GM23338 (cell line): ENCODE measurements around the gene TMEM200C. TPM values are rescaled to one million over a fixed set of nuclear protein-coding genes. Genes with fewer than 3 reads are reported as not detected.

Experiments
- ATAC-seq: fragments of 200-7000 bp; cut with Tn5 transposase; 3 replicates; pipeline ENCODE4 v1.9.1; 2020
- DNase-seq: peaks from one replicate; pipeline ENCODE4 v3.0.0-alpha.2; 2015; ENCODE audit warnings: low spot score
- H2AFZ ChIP-seq: fragments of 200-600 bp; sonication (generic); 2 replicates; pipeline ENCODE4 v1.8.0; 2016; ENCODE audit warnings: antibody characterized with exemption, mild to moderate bottlenecking, moderate library complexity
- H3F3A ChIP-seq: fragments of 200-600 bp; sonication (generic); replicated peaks from 2 replicates; pipeline ENCODE4 v1.8.0; 2017; ENCODE audit warnings: antibody characterized with exemption, mixed run types, low read depth
- H3K27ac ChIP-seq: fragments of 200-600 bp; sonication (generic); 2 replicates; pipeline ENCODE4 v1.6.1; 2016; ENCODE audit warnings: low read depth
- H3K27me3 ChIP-seq: fragments of 200-600 bp; sonication (generic); 2 replicates; pipeline ENCODE4 v1.8.0; 2016; ENCODE audit warnings: mild to moderate bottlenecking, mixed run types, moderate library complexity; ENCODE audit not compliant: insufficient read depth
- H3K36me3 ChIP-seq: fragments of 200-600 bp; sonication (generic); 2 replicates; pipeline ENCODE4 v1.8.0; 2016; ENCODE audit warnings: mild to moderate bottlenecking; ENCODE audit not compliant: insufficient read depth
- H3K4me1 ChIP-seq: fragments of 200-600 bp; sonication (generic); 2 replicates; pipeline ENCODE4 v1.8.0; 2016; ENCODE audit warnings: mild to moderate bottlenecking, moderate library complexity; ENCODE audit not compliant: insufficient read depth
- H3K4me2 ChIP-seq: fragments of 200-600 bp; sonication (generic); 2 replicates; pipeline ENCODE4 v1.7.1; 2017; ENCODE audit warnings: mixed run types
- H3K4me3 ChIP-seq: fragments of 200-600 bp; sonication (generic); 2 replicates; pipeline ENCODE4 v1.6.1; 2016; ENCODE audit warnings: mixed run types
- H3K79me2 ChIP-seq: fragments of 200-600 bp; sonication (generic); replicated peaks from 2 replicates; pipeline ENCODE4 v1.8.0; 2017; ENCODE audit warnings: mild to moderate bottlenecking; ENCODE audit not compliant: insufficient read depth
- H3K9me2 ChIP-seq: fragments of 200-600 bp; sonication (generic); 2 replicates; pipeline ENCODE4 v1.8.0; 2017; ENCODE audit not compliant: insufficient read depth
- H4K20me1 ChIP-seq: fragments of 200-600 bp; sonication (generic); replicated peaks from 2 replicates; pipeline ENCODE4 v1.8.0; 2017; ENCODE audit warnings: mild to moderate bottlenecking; ENCODE audit not compliant: insufficient read depth
- H3K27ac Mint-ChIP-seq: 2 replicates; pipeline ENCODE4 v1.8.0; 2020; ENCODE audit warnings: inconsistent platforms, mild to moderate bottlenecking, moderate library complexity, mixed read lengths
- H3K27me3 Mint-ChIP-seq: 3 replicates; pipeline ENCODE4 v1.8.0; 2022; ENCODE audit warnings: low read depth, mild to moderate bottlenecking, moderate library complexity, mixed read lengths, inconsistent platforms; ENCODE audit not compliant: insufficient read depth, poor library complexity
- H3K36me3 Mint-ChIP-seq: 3 replicates; pipeline ENCODE4 v1.8.0; 2021; ENCODE audit warnings: low read depth, mild to moderate bottlenecking, inconsistent platforms, moderate library complexity, mixed read lengths
- H3K4me1 Mint-ChIP-seq: 3 replicates; pipeline ENCODE4 v1.8.0; 2020; ENCODE audit warnings: mild to moderate bottlenecking, inconsistent platforms, mixed read lengths
- H3K4me3 Mint-ChIP-seq: 3 replicates; pipeline ENCODE4 v1.8.0; 2021; ENCODE audit warnings: moderate library complexity, mild to moderate bottlenecking, inconsistent platforms, mixed read lengths
- H3K9me3 Mint-ChIP-seq: 3 replicates; pipeline ENCODE4 v1.8.0; 2020; ENCODE audit warnings: moderate library complexity, mild to moderate bottlenecking, inconsistent platforms, mixed read lengths
- CREB1 ChIP-seq: fragments of 250-450 bp; sonication (Bioruptor Pico); IDR thresholded peaks from 2 replicates; pipeline ENCODE4 v1.5.0; 2020; ENCODE audit warnings: low read depth, mild to moderate bottlenecking, moderate library complexity
- CTCF ChIP-seq, 2 experiments: fragments of 200-600 bp in 1 of 2; sonication (generic) in 1 of 2; conservative IDR thresholded peaks; 2 replicates each; pipeline versions ENCODE4 v1.5.1 to v1.6.1; 2016 to 2017; ENCODE audit warnings: antibody characterized with exemption in 2 of 2, low read depth in 2 of 2, mild to moderate bottlenecking in 2 of 2, moderate library complexity in 1 of 2
- ETS1 ChIP-seq: IDR thresholded peaks from 2 replicates; pipeline ENCODE4 v1.6.1; 2016; ENCODE audit warnings: antibody characterized with exemption
- EZH2 ChIP-seq: fragments of 200-600 bp; sonication (generic); IDR thresholded peaks from one replicate; pipeline ENCODE4 v1.8.0; 2017; ENCODE audit warnings: antibody characterized with exemption, mild to moderate bottlenecking, low read depth; ENCODE audit not compliant: unreplicated experiment
- EZH2phosphoT487 ChIP-seq: fragments of 200-600 bp; sonication (generic); IDR thresholded peaks from one replicate; pipeline ENCODE4 v1.8.1; 2018; ENCODE audit warnings: antibody characterized with exemption; ENCODE audit not compliant: unreplicated experiment
- JUNB ChIP-seq: IDR thresholded peaks from one replicate; pipeline ENCODE4 v1.6.1; 2016; ENCODE audit warnings: antibody characterized with exemption; ENCODE audit not compliant: unreplicated experiment
- NANOG ChIP-seq: IDR thresholded peaks from 2 replicates; pipeline ENCODE4 v1.6.1; 2016; ENCODE audit warnings: antibody characterized with exemption, borderline replicate concordance
- POLR2AphosphoS5 ChIP-seq: IDR thresholded peaks from 2 replicates; pipeline ENCODE4 v1.6.1; 2016; ENCODE audit warnings: antibody characterized with exemption, low read depth
- ZNF114 ChIP-seq: fragments of 250-450 bp; sonication (Bioruptor Pico); IDR thresholded peaks from 2 replicates; pipeline ENCODE4 v1.5.0; 2020; ENCODE audit warnings: mild to moderate bottlenecking, moderate library complexity
- ZNF331 ChIP-seq: fragments of 250-450 bp; sonication (Bioruptor Pico); IDR thresholded peaks from 2 replicates; pipeline ENCODE4 v1.5.0; 2020; ENCODE audit warnings: low read depth, mild to moderate bottlenecking, moderate library complexity
- ZNF462 ChIP-seq: fragments of 250-450 bp; sonication (Bioruptor Pico); IDR thresholded peaks from 2 replicates; pipeline ENCODE4 v1.5.0; 2020; ENCODE audit warnings: mild to moderate bottlenecking, moderate library complexity
- polyA plus RNA-seq: library from polyadenylated mRNA; unstranded; fragments of >200 nt; fragmentation: Nextera tagmentation; extraction: Ambion mirVana; gene quantifications from 2 replicates; pipeline ENCODE4 v1.2.1, GENCODE V29; 2016
- total RNA-seq: library from RNA; depleted of rRNA; stranded (reverse); fragments of >200 nt; shearing (Covaris generic); gene quantifications from 2 replicates; pipeline ENCODE4 v1.2.3, GENCODE V29; 2014

The TMEM200C gene
- total and polyA plus RNA-seq, 2 experiments from 2014 or later = 0.53 to 6.1 TPM

DNA sequence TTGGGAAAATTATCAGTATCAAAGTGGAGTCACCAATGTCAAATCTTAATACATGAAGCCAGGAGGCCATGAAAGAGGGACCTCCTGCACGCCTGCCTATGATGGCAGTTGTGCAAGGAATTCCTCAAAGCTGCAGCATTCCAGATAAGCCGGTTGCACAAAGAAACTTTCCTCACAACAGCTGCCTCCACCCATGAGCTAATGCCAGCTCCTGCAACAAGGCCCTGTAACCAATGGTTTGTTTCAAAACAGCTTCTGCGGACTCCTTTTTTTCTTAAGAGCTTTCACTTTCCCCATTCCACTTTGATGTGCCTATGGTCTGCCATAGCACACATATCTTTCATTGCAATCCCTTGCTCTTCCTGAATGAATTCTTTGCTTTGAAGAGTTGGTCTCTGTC lies 22.4 kb downstream of the TMEM200C start:
- no peak for ATAC-seq

GRCh38 chr18:5871426-5871825 lies 23.9 kb downstream of the TMEM200C start:
- Histone ChIP-seq H3K9me2 (no peaks in the 10 kb centered on the region), H3K27ac (no peak overlapping the region), H3K4me2 (no peak overlapping the region), H3K27me3 (no peaks in the 10 kb centered on the region), H3K36me3 (no peaks in the 10 kb centered on the region), H3F3A (no peaks in the 10 kb centered on the region), H3K4me3 (no peak overlapping the region), H3K79me2 (no peaks in the 10 kb centered on the region), H2AFZ (no peak overlapping the region), H4K20me1 (no peaks in the 10 kb centered on the region), H3K4me1 (no peaks in the 10 kb centered on the region)
- Mint-ChIP-seq H3K27me3 (no peaks in the 10 kb centered on the region), H3K9me3 (no peaks in the 10 kb centered on the region), H3K36me3 (no peaks in the 10 kb centered on the region), H3K4me3 (no peak overlapping the region), H3K4me1 (no peaks in the 10 kb centered on the region), H3K27ac (no peak overlapping the region)
- no peak for ATAC-seq
- no peak for DNase-seq
- TF ChIP-seq EZH2 = no peak
- TF ChIP-seq POLR2AphosphoS5 = no peak
- no peak for TF ChIP-seq CTCF (conservative IDR thresholded peaks at IDR 0.05; ENCODE audit: low read depth in 2 of 2)
- TF ChIP-seq ZNF462 (CRISPR knock-in tag) = no peak
- no peak for TF ChIP-seq CREB1
- TF ChIP-seq ZNF331 (CRISPR knock-in tag) = no peak
- TF ChIP-seq JUNB = no peak
- TF ChIP-seq EZH2phosphoT487 = no peak
- TF ChIP-seq NANOG = no peak
- no peak for TF ChIP-seq ETS1
- TF ChIP-seq ZNF114 (CRISPR knock-in tag) = no peak

More for the DNA sequence above, 22.4 kb downstream of the TMEM200C start:
- Histone ChIP-seq H3K4me1 (no peaks in the 10 kb centered on the region), H2AFZ (no peak overlapping the region), H3F3A (no peaks in the 10 kb centered on the region), H3K9me2 (no peaks in the 10 kb centered on the region), H3K27me3 (no peaks in the 10 kb centered on the region), H3K4me3 (no peak overlapping the region), H3K79me2 (no peaks in the 10 kb centered on the region), H3K27ac (no peak overlapping the region), H4K20me1 (no peaks in the 10 kb centered on the region), H3K4me2 (no peak overlapping the region), H3K36me3 (no peaks in the 10 kb centered on the region)
- no peaks in the 10 kb centered on the region for H3K27me3 Mint-ChIP-seq
- H3K36me3 Mint-ChIP-seq = no peaks in the 10 kb centered on the region
- no peak overlapping the region for H3K27ac Mint-ChIP-seq
- TF ChIP-seq ZNF331 (CRISPR knock-in tag) (no peak), JUNB (no peak)
- H3K4me3 Mint-ChIP-seq = no peak overlapping the region
- DNase-seq = no peak
- no peaks in the 10 kb centered on the region for H3K9me3 Mint-ChIP-seq
- H3K4me1 Mint-ChIP-seq = no peaks in the 10 kb centered on the region
